HEK293 (cell line): ENCODE measurements around the gene ARHGAP42.

Source experiments
- ZNF169 ChIP-seq: fragments of 450-650 bp; formaldehyde crosslinking; IDR thresholded peaks from 2 replicates; pipeline ENCODE4 v1.5.1; 2016; ENCODE audit warnings: missing biosample characterization, missing genetic modification characterization
- ZNF175 ChIP-seq: fragments of 450-650 bp; formaldehyde crosslinking; IDR thresholded peaks from 2 replicates; pipeline ENCODE4 v1.5.1; 2016; ENCODE audit warnings: missing biosample characterization, missing genetic modification characterization
- ZNF544 ChIP-seq: fragments of 450-650 bp; formaldehyde crosslinking; IDR thresholded peaks from 2 replicates; pipeline ENCODE4 v1.5.0; 2017; ENCODE audit warnings: missing biosample characterization, missing genetic modification characterization
- ZNF792 ChIP-seq: fragments of 450-650 bp; formaldehyde crosslinking; IDR thresholded peaks from 2 replicates; pipeline ENCODE4 v1.5.1; 2016; ENCODE audit warnings: missing biosample characterization, missing genetic modification characterization
- TF ChIP-seq, protein P1 (sequence below): fragments of 450-650 bp; formaldehyde crosslinking; IDR thresholded peaks from 2 replicates; pipeline ENCODE4 v1.5.1; 2016; ENCODE audit warnings: missing biosample characterization, missing genetic modification characterization
- TF ChIP-seq, protein P2 (sequence below): fragments of 450-650 bp; formaldehyde crosslinking; IDR thresholded peaks from 2 replicates; pipeline ENCODE4 v1.5.1; 2016; ENCODE audit warnings: missing biosample characterization, missing genetic modification characterization, low read depth
- TF ChIP-seq, protein P3 (sequence below): fragments of 450-650 bp; formaldehyde crosslinking; IDR thresholded peaks from 2 replicates; pipeline ENCODE4 v1.5.1; 2017; ENCODE audit warnings: missing biosample characterization, mild to moderate bottlenecking, missing genetic modification characterization, moderate library complexity

DNA sequence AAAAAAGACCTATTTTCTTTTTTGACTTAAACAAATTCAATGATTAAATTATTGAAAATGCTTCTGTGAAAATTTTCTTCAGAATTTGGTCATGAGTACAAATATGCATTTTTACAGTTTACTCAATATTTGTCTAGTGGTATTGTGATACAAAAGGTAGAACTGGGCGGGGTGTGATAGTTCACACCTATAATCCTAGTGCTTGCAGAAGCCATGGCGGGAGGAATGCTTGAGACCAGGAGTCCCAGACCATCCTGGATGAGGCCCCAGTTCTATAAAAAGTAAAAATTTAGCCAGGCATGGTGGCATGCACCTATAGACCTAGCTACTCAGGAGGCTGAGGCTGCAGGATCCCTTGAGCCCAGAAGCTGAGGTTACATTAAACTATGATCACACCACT, 90.6 kb downstream of the ARHGAP42 start:
- TF ChIP-seq, protein P1, sequence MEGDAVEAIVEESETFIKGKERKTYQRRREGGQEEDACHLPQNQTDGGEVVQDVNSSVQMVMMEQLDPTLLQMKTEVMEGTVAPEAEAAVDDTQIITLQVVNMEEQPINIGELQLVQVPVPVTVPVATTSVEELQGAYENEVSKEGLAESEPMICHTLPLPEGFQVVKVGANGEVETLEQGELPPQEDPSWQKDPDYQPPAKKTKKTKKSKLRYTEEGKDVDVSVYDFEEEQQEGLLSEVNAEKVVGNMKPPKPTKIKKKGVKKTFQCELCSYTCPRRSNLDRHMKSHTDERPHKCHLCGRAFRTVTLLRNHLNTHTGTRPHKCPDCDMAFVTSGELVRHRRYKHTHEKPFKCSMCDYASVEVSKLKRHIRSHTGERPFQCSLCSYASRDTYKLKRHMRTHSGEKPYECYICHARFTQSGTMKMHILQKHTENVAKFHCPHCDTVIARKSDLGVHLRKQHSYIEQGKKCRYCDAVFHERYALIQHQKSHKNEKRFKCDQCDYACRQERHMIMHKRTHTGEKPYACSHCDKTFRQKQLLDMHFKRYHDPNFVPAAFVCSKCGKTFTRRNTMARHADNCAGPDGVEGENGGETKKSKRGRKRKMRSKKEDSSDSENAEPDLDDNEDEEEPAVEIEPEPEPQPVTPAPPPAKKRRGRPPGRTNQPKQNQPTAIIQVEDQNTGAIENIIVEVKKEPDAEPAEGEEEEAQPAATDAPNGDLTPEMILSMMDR (tag by site-specific recombination), result no peak
- TF ChIP-seq, protein P2, sequence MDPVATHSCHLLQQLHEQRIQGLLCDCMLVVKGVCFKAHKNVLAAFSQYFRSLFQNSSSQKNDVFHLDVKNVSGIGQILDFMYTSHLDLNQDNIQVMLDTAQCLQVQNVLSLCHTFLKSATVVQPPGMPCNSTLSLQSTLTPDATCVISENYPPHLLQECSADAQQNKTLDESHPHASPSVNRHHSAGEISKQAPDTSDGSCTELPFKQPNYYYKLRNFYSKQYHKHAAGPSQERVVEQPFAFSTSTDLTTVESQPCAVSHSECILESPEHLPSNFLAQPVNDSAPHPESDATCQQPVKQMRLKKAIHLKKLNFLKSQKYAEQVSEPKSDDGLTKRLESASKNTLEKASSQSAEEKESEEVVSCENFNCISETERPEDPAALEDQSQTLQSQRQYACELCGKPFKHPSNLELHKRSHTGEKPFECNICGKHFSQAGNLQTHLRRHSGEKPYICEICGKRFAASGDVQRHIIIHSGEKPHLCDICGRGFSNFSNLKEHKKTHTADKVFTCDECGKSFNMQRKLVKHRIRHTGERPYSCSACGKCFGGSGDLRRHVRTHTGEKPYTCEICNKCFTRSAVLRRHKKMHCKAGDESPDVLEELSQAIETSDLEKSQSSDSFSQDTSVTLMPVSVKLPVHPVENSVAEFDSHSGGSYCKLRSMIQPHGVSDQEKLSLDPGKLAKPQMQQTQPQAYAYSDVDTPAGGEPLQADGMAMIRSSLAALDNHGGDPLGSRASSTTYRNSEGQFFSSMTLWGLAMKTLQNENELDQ (tag by site-specific recombination), result no peak
- TF ChIP-seq ZNF169 (no peak), ZNF792 (no peak), ZNF544 (tag by site-specific recombination) (no peak), ZNF175 (tag by site-specific recombination) (no peak)
- TF ChIP-seq, protein P3, sequence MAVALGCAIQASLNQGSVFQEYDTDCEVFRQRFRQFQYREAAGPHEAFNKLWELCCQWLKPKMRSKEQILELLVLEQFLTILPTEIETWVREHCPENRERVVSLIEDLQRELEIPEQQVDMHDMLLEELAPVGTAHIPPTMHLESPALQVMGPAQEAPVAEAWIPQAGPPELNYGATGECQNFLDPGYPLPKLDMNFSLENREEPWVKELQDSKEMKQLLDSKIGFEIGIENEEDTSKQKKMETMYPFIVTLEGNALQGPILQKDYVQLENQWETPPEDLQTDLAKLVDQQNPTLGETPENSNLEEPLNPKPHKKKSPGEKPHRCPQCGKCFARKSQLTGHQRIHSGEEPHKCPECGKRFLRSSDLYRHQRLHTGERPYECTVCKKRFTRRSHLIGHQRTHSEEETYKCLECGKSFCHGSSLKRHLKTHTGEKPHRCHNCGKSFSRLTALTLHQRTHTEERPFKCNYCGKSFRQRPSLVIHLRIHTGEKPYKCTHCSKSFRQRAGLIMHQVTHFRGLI (tag by site-specific recombination), result no peak
